GM06990 (cell line): ENCODE results near the gene SMAP2.

Source experiments
- DNase-seq: peaks from one replicate; pipeline ENCODE4 v3.0.0-alpha.2; 2011; ENCODE audit not compliant: insufficient read length; ENCODE audit errors: extremely low read depth
- H3K27me3 ChIP-seq: replicated peaks from 2 replicates; pipeline ENCODE4 v1.6.0; 2011; ENCODE audit warnings: low read length; ENCODE audit not compliant: control insufficient read depth, insufficient read depth
- H3K36me3 ChIP-seq: 2 replicates; pipeline ENCODE4 v1.5.1; 2011; ENCODE audit warnings: low read length; ENCODE audit not compliant: control insufficient read depth, insufficient read depth
- H3K4me3 ChIP-seq: replicated peaks from 2 replicates; pipeline ENCODE4 v1.5.1; 2011; ENCODE audit warnings: low read depth, mild to moderate bottlenecking, control low read depth, low read length
- TF ChIP-seq, protein P1 (sequence below): IDR thresholded peaks from 2 replicates; pipeline ENCODE4 v1.5.1; 2011; ENCODE audit warnings: low read length, control low read depth, mild to moderate bottlenecking, inconsistent platforms; ENCODE audit not compliant: insufficient read depth, poor library complexity, severe bottlenecking

The SMAP2 gene

DNA sequence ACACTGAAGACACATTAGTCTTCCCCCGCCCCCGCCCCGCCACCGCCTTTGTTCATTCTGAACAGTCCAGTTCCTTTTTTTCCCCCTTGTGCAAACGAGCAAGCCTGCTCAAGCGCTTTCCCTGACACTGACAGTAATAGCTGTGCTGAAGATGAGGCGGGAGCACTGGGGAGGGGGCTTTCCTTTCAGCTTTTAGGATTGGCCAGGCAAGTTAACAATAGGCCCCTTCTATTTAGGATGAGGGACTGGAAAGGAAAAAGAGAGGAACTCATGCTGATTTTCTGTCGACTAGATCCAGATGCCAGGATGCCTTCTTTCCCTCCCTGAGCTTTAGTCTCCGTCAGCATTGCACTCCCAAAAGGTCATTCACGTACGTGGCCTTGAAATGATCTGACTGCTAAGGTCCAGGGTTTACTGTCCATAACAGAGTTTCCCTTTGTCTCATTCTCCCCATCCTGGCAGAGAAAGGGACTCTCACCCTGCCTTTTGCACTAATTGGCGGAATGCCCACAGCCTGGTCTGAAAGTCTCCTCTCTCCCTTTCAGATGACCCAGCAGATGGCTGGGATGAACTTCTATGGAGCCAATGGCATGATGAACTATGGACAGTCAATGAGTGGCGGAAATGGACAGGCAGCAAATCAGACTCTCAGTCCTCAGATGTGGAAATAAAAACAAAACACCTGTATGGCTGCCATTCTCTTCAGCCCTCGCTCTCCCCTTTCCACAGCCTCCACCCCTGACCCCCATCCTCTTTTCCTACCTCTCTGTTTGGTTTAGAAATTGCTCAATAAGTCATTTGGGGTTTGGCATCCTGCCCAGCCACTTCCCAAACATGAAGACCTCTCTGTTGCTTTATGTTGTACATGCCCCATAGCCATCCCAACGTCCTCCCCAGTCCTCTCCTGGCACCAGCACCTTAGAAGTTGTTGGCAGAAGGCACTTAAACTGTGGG is 48.2 kb downstream of the SMAP2 start:
- peaks cover 26% of the 10 kb centered on the region for H3K36me3 ChIP-seq
- no peak for DNase-seq
- H3K4me3 ChIP-seq = no peak overlapping the region
- H3K27me3 ChIP-seq = no peaks in the 10 kb centered on the region
- TF ChIP-seq, protein P1, sequence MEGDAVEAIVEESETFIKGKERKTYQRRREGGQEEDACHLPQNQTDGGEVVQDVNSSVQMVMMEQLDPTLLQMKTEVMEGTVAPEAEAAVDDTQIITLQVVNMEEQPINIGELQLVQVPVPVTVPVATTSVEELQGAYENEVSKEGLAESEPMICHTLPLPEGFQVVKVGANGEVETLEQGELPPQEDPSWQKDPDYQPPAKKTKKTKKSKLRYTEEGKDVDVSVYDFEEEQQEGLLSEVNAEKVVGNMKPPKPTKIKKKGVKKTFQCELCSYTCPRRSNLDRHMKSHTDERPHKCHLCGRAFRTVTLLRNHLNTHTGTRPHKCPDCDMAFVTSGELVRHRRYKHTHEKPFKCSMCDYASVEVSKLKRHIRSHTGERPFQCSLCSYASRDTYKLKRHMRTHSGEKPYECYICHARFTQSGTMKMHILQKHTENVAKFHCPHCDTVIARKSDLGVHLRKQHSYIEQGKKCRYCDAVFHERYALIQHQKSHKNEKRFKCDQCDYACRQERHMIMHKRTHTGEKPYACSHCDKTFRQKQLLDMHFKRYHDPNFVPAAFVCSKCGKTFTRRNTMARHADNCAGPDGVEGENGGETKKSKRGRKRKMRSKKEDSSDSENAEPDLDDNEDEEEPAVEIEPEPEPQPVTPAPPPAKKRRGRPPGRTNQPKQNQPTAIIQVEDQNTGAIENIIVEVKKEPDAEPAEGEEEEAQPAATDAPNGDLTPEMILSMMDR = no peak

DNA sequence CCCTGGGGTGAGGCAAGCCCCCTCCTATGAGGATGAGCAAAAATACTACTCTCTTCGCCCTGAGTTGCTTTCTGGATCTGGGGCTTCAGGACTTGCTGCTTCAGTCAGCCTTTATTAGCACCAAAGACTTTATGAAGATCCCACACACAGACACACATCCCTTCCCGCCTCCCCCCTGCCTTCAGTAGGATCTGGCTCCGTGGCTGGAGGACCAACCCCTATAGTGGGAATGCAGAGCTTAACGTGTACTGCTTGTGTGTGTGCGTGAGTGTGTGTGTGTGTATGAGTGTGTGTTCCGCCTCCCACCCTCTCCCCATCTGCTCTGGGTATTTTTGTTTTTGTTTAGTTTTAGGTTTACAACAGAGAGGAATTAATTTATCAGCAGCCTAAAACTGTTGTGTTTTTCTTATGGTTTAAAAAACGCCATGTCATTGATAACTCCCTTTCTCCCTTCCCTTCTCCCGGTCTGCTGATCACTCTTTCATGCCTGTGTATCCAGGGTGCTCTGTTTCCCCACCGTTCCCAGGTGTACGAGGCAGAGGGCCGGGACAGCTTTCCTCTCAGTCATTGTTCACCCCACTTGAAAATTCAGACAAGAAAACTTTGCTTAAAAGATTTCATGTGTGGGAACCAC is 49.2 kb downstream of the SMAP2 start:
- TF ChIP-seq, protein P1 = no peak
- H3K36me3 ChIP-seq = peaks cover 24% of the 10 kb centered on the region
- DNase-seq = no peak
- no peaks in the 10 kb centered on the region for H3K27me3 ChIP-seq
- no peak overlapping the region for H3K4me3 ChIP-seq

DNA sequence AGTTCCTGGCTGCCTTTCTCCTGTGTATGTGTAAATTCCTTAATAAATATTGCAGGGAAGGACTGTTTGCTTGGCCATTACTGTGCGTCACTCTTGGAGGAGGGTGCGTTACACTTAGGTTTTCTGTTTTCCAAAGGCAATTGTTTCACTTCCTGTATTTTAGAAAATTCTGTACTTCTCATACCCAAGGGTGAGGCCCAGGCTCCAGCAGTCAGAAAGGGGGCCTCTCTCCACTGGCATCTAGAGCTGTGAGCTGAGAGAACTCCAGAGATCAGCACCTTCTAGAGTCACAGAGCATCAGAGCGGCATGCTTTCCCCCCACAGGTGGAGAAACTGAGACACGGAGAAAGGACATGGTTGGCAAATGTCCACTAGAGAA is 49.7 kb downstream of the SMAP2 start:
- no peaks in the 10 kb centered on the region for H3K27me3 ChIP-seq
- TF ChIP-seq, protein P1 = no peak
- no peak for DNase-seq
- peaks cover 24% of the 10 kb centered on the region for H3K36me3 ChIP-seq
- H3K4me3 ChIP-seq = no peak overlapping the region

DNA sequence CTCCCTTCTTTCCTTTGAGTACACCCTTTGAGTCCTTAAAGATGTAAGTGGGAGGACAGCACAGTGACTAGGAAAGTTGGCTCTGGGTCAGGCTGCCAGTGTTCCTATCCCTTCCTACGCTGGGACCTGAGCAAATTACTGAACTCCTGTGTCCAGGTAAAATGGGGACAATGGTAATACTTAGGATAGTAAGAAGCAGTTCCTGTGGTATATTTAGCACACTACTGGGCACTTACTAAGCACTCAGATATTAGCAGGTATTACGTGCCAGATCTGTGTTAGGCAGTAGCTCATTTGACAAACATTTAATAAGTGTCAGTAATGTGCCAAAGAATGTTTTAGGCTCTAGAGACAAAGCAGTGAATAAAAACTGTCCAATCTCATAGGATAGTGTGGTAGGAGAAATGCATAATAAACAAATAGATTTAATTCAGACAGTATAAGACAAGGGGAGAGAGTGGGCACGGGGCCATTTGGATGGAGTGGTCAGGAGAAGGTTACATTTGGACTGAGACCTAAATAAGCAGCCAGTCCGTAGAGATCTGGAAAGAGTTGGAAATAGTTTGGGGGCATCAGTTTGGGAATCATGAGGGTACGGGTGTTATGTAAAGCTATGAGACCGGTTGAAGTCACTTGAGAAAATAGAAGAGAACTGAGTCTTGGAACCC is 50.6 kb downstream of the SMAP2 start:
- DNase-seq = no peak
- TF ChIP-seq, protein P1 = no peak
- H3K4me3 ChIP-seq = no peak overlapping the region
- H3K27me3 ChIP-seq = no peaks in the 10 kb centered on the region
- H3K36me3 ChIP-seq = peaks cover 20% of the 10 kb centered on the region

DNA sequence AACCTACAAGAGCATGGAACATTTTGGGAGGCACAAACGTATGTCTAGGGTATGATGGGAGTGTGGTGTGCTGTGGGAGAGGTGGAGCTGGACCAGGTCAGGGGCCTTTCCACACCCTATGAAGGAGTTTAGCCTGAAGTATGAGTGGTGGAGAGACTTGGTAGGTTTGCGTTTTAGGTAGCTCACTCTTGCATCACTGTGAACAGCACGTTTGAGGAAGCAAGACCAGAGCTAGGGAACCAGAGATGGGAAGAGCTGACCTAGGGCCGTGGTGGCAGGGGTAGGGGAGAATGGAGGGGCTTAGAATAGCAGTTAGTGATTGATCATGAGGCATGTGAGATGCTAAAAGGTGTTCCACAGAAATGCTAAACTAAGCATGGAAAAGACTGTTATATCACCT is 51.7 kb downstream of the SMAP2 start:
- Histone ChIP-seq H3K4me3 (no peak overlapping the region), H3K36me3 (peaks cover 20% of the 10 kb centered on the region)

More for the DNA sequence above, 51.7 kb downstream of the SMAP2 start:
- DNase-seq = no peak
- H3K27me3 ChIP-seq = no peaks in the 10 kb centered on the region
- TF ChIP-seq, protein P1 = no peak
